CD4-positive, CD25-positive, alpha-beta regulatory T cell (primary cell): ENCODE results near the gene LRRC42. TPM values are rescaled to one million over a fixed set of nuclear protein-coding genes. Genes with fewer than 3 reads are reported as not detected.

Source experiments
- ATAC-seq, 2 donors: fragments of 150-1000 bp; cut with Tn5 transposase; one replicate each; pipeline ENCODE4 v1.10.0; 2021; ENCODE audit warnings: low read depth in 2 of 2, moderate number of reproducible peaks in 2 of 2, moderate library complexity in 1 of 2
- DNase-seq, 3 donors: peaks; one replicate each; pipeline versions ENCODE4 v3.0.0 to v3.0.0-alpha.2; 2012 to 2022; ENCODE audit warnings: mixed read lengths in 1 of 3
- H3K27ac ChIP-seq: one replicate; pipeline ENCODE4 v1.7.0; 2013; ENCODE audit warnings: mild to moderate bottlenecking, low read length; ENCODE audit not compliant: insufficient read depth, poor library complexity, severe bottlenecking
- H3K27me3 ChIP-seq: one replicate; pipeline ENCODE4 v1.7.0; 2013; ENCODE audit warnings: low read length; ENCODE audit not compliant: control insufficient read depth, insufficient read depth
- H3K36me3 ChIP-seq: one replicate; pipeline ENCODE4 v1.7.0; 2013; ENCODE audit warnings: mild to moderate bottlenecking, low read length, moderate library complexity; ENCODE audit not compliant: control insufficient read depth, insufficient read depth
- H3K4me1 ChIP-seq: 2 replicates; pipeline ENCODE4 v1.7.0; 2013; ENCODE audit warnings: mild to moderate bottlenecking, low read length; ENCODE audit not compliant: insufficient read depth, control insufficient read depth, poor library complexity, severe bottlenecking
- H3K4me3 ChIP-seq: one replicate; pipeline ENCODE4 v1.7.0; 2013; ENCODE audit warnings: low read depth, mild to moderate bottlenecking, low read length, moderate library complexity
- H3K9me3 ChIP-seq, 2 experiments: 1 replicate in 1 of 2; 2 replicates in 1 of 2; pipeline ENCODE4 v1.7.0; 2013; ENCODE audit warnings: low read length in 2 of 2, mild to moderate bottlenecking in 1 of 2, moderate library complexity in 1 of 2; ENCODE audit not compliant: control insufficient read depth in 2 of 2
- H3K27ac Mint-ChIP-seq, 3 donors: one replicate each; pipeline ENCODE4 v1.8.0; 2020 to 2022; ENCODE audit warnings: mild to moderate bottlenecking in 3 of 3, mixed read lengths in 3 of 3, moderate library complexity in 2 of 3
- H3K27me3 Mint-ChIP-seq: one replicate; pipeline ENCODE4 v1.8.0; 2022; ENCODE audit warnings: mild to moderate bottlenecking, mixed read lengths
- H3K36me3 Mint-ChIP-seq: one replicate; pipeline ENCODE4 v1.8.0; 2020; ENCODE audit warnings: mixed read lengths
- H3K4me1 Mint-ChIP-seq, 4 donors: one replicate each; pipeline ENCODE4 v1.8.0; 2020 to 2022; ENCODE audit warnings: mixed read lengths in 4 of 4, mild to moderate bottlenecking in 1 of 4
- H3K4me3 Mint-ChIP-seq, 4 donors: one replicate each; pipeline ENCODE4 v1.8.0; 2020 to 2022; ENCODE audit warnings: mild to moderate bottlenecking in 4 of 4, mixed read lengths in 4 of 4, moderate library complexity in 3 of 4
- H3K9me3 Mint-ChIP-seq, 7 donors: one replicate each; pipeline ENCODE4 v1.8.0; 2020 to 2022; ENCODE audit warnings: mixed read lengths in 7 of 7, mild to moderate bottlenecking in 3 of 7, moderate library complexity in 2 of 7
- polyA plus RNA-seq, 4 donors: library from polyadenylated mRNA; unstranded; fragments of 300-500 nt; fragmentation: Illumina TruSeq; gene quantifications; one replicate each; pipeline ENCODE4 v1.2.3, GENCODE V29; 2021
- total RNA-seq: library from RNA; stranded (reverse); gene quantifications from one replicate; pipeline ENCODE4 v1.2.3, GENCODE V29; 2022

Gene LRRC42
- total and polyA plus RNA-seq, 5 donors from 2014 or later = 6.9 to 11.9 (median 8.0) TPM

GRCh38 chr1:53943490-53944043, 2.6 kb upstream of the LRRC42 start:
- H3K36me3 Mint-ChIP-seq = peaks cover 8% of the 10 kb centered on the region
- H3K4me1 Mint-ChIP-seq = peaks cover 28 to 62% (median 49%) of the 10 kb centered on the region in 4 donors
- peak overlapping the region; percentile 9 to 94 (median 53) for H3K27ac Mint-ChIP-seq
- no peak for DNase-seq
- H3K27me3 Mint-ChIP-seq = no peaks in the 10 kb centered on the region
- no peak overlapping the region for H3K27ac ChIP-seq
- ATAC-seq = no peak
- H3K9me3 Mint-ChIP-seq = no peaks in the 10 kb centered on the region
- peaks cover 37% of the 10 kb centered on the region for H3K4me1 ChIP-seq
- H3K4me3 ChIP-seq = peak overlapping the region; percentile 27
- H3K36me3 ChIP-seq = peaks cover 4% of the 10 kb centered on the region
- no peaks in the 10 kb centered on the region for H3K9me3 ChIP-seq
- H3K4me3 Mint-ChIP-seq = peak overlapping the region; percentile 68 to 98 (median 86)
- no peaks in the 10 kb centered on the region for H3K27me3 ChIP-seq

- Histone ChIP-seq H3K36me3 (no peaks in the 10 kb centered on the region), H3K4me1 (peaks cover 37% of the 10 kb centered on the region), H3K4me3 (peak overlapping the region; percentile 86), H3K27me3 (no peaks in the 10 kb centered on the region), H3K27ac (peak overlapping the region; percentile 87), H3K9me3 (no peaks in the 10 kb centered on the region)
- ATAC-seq = no peak
- Mint-ChIP-seq H3K36me3 (peaks cover 4% of the 10 kb centered on the region), H3K9me3 (no peaks in the 10 kb centered on the region), H3K27me3 (no peaks in the 10 kb centered on the region), H3K4me1 (peaks cover 22 to 58% (median 48%) of the 10 kb centered on the region in 4 donors), H3K27ac (peak overlapping the region in 2 of 3 donors; percentile 94 to 98), H3K4me3 (peak overlapping the region; percentile 95 to 99 (median 98))
- no peak for DNase-seq
These were observed 1.5 kb upstream of the LRRC42 start for GRCh38 chr1:53944469-53945182.

- peaks cover 17 to 61% (median 46%) of the 10 kb centered on the region in 4 donors for H3K4me1 Mint-ChIP-seq
- H3K27ac Mint-ChIP-seq = peak overlapping the region; percentile 94 to 98 (median 98)
- DNase-seq = no peak
- Histone ChIP-seq H3K36me3 (no peaks in the 10 kb centered on the region), H3K4me3 (peak overlapping the region; percentile 86), H3K4me1 (peaks cover 37% of the 10 kb centered on the region), H3K27me3 (no peaks in the 10 kb centered on the region), H3K9me3 (no peaks in the 10 kb centered on the region), H3K27ac (peak overlapping the region; percentile 87)
- peaks cover 0 to 2% (median 0%) of the 10 kb centered on the region in 7 donors for H3K9me3 Mint-ChIP-seq
- no peak for ATAC-seq
- peak overlapping the region; percentile 95 to 99 (median 98) for H3K4me3 Mint-ChIP-seq
- peaks cover 2% of the 10 kb centered on the region for H3K36me3 Mint-ChIP-seq
- H3K27me3 Mint-ChIP-seq = no peaks in the 10 kb centered on the region
These were observed 1.0 kb upstream of the LRRC42 start for GRCh38 chr1:53945183-53945432.

GRCh38 chr1:53945433-53946251, 508 bp upstream of the LRRC42 start, which contains the start of gene IFT25:
Gene IFT25, minus strand, starts transcription at chr1:53945699. Its CDS starts 5,617 bp downstream, at chr1:53940082.
- Histone ChIP-seq H3K9me3 (no peaks in the 10 kb centered on the region), H3K27ac (peak within 1 kb of the TSS; percentile 87), H3K4me3 (peak within 1 kb of the TSS; percentile 86), H3K36me3 (no peaks in the 10 kb centered on the region), H3K27me3 (no peaks in the 10 kb centered on the region), H3K4me1 (peaks cover 37% of the 10 kb centered on the region)
- peak; percentile 95 to 98 (median 97) for DNase-seq
- ATAC-seq = peak; percentile 83 to 85
- Mint-ChIP-seq H3K4me1 (peaks cover 17 to 60% (median 43%) of the 10 kb centered on the region in 4 donors), H3K27me3 (no peaks in the 10 kb centered on the region), H3K36me3 (no peaks in the 10 kb centered on the region), H3K27ac (peak within 1 kb of the TSS; percentile 94 to 98 (median 98)), H3K4me3 (peak within 1 kb of the TSS; percentile 95 to 99 (median 98)), H3K9me3 (peaks cover 0 to 2% (median 0%) of the 10 kb centered on the region in 7 donors)

GRCh38 chr1:53947172-53947907, 1.2 kb downstream of the LRRC42 start:
- ATAC-seq = no peak
- Mint-ChIP-seq H3K9me3 (peaks cover 0 to 2% (median 0%) of the 10 kb centered on the region in 7 donors), H3K4me1 (peaks cover 17 to 56% (median 41%) of the 10 kb centered on the region in 4 donors)

GRCh38 chr1:53948291-53948690, 2.1 kb downstream of the LRRC42 start:
- Histone ChIP-seq H3K9me3 (no peaks in the 10 kb centered on the region), H3K36me3 (peaks cover 15% of the 10 kb centered on the region), H3K27ac (no peak overlapping the region), H3K4me3 (no peak overlapping the region), H3K27me3 (no peaks in the 10 kb centered on the region), H3K4me1 (peaks cover 28% of the 10 kb centered on the region)
- no peaks in the 10 kb centered on the region for H3K27me3 Mint-ChIP-seq
- H3K27ac Mint-ChIP-seq = peak overlapping the region in 1 of 3 donors; percentile 60
- H3K9me3 Mint-ChIP-seq = peaks cover 0 to 2% (median 0%) of the 10 kb centered on the region in 7 donors
- no peak for DNase-seq
- peaks cover 9% of the 10 kb centered on the region for H3K36me3 Mint-ChIP-seq
- no peak for ATAC-seq
- H3K4me3 Mint-ChIP-seq = peak overlapping the region in 3 of 4 donors; percentile 54 to 86 (median 83)
- H3K4me1 Mint-ChIP-seq = peaks cover 17 to 47% (median 32%) of the 10 kb centered on the region in 4 donors

More at GRCh38 chr1:53947172-53947907, 1.2 kb downstream of the LRRC42 start:
- Mint-ChIP-seq H3K36me3 (peaks cover 3% of the 10 kb centered on the region), H3K4me3 (peak overlapping the region; percentile 80 to 89 (median 84)), H3K27me3 (no peaks in the 10 kb centered on the region), H3K27ac (peak overlapping the region; percentile 60 to 76 (median 73))
- Histone ChIP-seq H3K4me3 (no peak overlapping the region), H3K27me3 (no peaks in the 10 kb centered on the region), H3K36me3 (peaks cover 7% of the 10 kb centered on the region), H3K9me3 (no peaks in the 10 kb centered on the region), H3K27ac (no peak overlapping the region), H3K4me1 (peaks cover 37% of the 10 kb centered on the region)
- DNase-seq = no peak
